NCI-H2081 treated with DMSO at 0.1 percent for 48 hours (cell line): ENCODE measurements around the gene KAT8.

Source experiments
- DNase-seq: peaks from one replicate; lab custom pipeline; 2025; lab: John Stamatoyannopoulos, UW

The KAT8 gene

GRCh38 chr16:31108035-31108793 lies 9.2 kb upstream of the KAT8 start, which contains the start of gene BCKDK:
Gene BCKDK, plus strand, starts transcription at chr16:31108386. Its CDS starts 838 bp downstream, at chr16:31109224.
- no peak for DNase-seq

DNA sequence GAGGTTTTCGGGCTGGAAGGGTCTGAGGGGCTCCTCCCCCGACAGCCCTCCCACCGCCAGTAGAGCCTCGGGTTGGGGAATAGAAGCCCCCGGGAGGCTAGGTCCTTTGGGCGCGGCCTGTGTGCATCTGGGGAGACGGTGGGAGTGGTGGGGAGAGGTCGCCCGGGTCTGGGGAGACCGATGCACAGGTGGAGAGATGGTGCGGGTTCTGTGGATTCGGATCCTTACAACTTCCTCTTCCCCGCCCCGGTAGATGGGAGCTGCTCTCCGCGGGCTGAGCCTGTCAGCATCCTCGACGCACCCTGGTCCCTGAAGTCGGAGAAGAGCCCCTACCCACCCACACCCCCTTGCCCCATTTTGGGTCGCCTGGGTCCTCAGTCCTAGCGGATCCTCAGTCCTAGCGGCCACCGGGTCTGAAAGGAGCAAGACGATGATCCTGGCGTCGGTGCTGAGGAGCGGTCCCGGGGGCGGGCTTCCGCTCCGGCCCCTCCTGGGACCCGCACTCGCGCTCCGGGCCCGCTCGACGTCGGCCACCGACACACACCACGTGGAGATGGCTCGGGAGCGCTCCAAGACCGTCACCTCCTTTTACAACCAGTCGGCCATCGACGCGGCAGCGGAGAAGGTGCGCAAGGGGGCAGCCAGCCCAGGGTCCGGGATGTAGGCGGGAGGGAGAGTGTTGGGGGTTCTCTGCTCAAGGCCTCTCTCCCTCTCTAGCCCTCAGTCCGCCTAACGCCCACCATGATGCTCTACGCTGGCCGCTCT lies 8.5 kb upstream of the KAT8 start:
- no peak for DNase-seq

GRCh38 chr16:31109622-31110021 lies 7.8 kb upstream of the KAT8 start:
- DNase-seq = no peak

- no peak for DNase-seq
Observed at GRCh38 chr16:31110106-31111034, 7.1 kb upstream of the KAT8 start.

- no peak for DNase-seq
Observed at GRCh38 chr16:31111881-31112466, 5.5 kb upstream of the KAT8 start.

DNA sequence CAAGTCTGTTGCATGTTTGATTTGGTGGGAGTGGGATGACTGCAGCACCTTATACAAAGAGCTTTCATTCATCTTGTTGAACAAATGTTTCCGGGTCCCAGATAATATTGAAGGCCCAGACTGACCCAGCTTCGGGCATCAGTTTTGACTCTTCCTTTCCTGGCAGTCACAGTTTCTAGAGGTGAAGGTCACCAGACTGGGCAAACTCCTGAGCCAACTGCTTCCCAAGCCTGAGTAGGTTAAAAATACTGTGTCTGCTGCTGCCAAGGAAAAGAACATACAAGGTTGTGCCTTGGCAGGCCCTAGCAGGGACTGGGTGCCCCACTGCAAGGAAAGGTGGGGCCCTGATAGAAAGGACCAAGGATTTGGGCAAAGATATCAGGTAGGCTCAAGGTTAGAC lies 4.8 kb upstream of the KAT8 start:
- no peak for DNase-seq

DNA sequence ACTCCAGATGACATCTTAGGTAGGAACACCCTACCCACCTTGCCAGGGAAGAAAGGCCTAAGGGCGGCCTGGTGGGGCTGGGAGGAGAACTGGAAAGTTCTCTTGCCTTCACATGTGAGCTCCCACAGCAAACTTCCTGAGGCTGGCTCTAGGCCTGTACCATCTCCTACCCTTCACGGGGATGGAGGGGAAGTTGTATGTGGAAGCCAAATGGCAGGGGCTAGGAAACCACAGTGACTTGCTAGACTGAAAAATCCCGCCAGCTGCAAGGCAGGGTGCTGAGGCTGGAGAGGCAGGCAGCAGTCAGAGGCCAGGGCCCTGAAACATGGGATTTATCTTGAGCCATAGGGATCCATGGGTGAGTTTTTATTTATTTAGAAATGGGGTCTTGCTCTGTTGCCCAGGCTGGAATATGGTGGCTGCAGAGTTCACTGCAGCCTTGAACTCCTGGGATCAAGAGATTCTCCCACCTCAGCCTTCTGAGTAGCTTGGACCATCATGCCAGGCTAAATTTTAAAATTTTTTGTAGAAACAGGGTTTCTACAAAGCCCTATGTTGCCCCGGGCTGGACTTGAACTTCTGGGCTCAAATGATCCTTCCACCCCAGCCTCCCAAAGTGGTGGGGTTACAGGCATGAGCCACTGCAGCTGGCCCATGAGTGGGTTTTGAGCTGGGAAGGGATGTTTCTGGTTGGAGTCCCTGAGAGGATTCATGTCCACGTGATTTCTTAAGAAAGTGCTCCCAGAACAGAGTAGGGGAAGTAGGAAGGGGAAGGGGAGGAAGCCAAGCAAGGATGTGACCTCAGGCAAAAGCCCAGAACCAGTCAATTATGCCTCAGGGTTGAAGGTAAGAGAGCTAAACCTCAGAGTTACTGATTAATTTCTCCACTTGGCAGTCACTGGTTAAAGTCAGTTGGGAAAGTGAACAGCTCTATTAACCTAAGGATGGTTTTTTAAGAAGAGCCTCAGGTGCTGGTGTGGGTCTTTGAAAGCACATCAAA lies 4.0 kb upstream of the KAT8 start:
- no peak for DNase-seq

GRCh38 chr16:31114468-31114867 lies 3.0 kb upstream of the KAT8 start:
- no peak for DNase-seq

DNA sequence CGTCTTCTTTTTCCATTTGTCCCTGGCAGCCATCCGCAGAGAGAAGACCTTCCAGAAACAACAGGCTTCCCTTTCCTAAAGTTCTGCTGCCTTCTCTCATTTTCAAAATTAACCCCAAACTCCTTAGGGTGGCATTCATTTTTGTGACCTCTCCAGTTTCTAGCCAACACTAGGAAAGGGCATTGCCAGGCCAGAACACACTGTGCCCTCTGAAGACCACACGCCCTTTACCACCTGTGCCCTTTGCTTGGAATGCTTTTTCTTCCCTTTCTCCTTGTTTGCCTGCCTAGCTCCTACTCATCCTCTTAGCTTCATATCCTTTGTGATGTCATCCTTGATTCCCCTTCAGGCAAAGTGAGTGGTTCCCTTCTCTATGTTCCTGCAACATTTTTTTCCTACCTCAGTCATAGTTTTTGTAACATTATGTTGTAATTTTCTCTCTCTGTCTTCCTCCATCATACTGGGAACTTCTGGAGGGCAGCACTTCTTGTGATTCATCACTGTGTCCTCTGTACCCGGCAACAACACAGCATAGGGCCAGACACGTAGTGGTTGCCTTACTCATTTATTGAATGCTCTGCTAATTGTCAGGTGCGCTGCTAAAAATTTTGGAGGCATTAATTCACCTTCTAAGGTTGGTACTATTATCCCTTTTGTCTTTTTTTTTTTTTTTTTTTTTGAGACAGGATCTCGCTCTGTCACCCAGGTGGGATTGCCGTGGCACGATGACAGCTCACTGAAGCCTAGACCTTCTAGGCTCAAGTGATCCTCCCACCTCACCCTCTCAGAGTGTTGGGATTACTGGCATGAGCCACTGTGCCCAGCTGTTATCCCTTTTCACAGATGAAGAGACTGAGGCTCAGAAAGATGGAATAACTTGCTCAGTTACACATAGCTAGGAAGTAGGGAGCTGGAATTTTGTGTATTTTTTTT lies 1.0 kb downstream of the KAT8 start:
- no peak for DNase-seq

- DNase-seq = no peak
Observed at GRCh38 chr16:31120129-31120528, 2.7 kb downstream of the KAT8 start.

DNA sequence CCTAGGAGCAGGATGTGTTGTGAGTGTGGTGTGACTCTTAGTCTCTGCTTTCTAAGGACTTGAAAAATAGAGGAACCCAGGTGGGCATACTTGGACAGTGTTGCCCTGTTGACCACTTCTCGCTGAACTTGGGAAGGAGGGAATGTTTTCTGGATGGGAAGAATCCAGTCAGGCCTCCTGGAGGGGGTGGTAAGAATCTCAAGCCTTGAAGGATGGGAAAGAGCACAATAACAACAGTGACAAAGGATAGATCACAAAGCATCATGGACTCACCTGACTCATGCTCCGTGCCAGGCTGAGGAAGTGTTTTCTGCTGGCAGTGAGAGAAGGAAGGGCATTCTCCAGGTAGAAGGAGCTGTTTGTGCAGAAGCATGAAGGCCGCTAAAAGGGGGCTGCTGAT lies 8.4 kb downstream of the KAT8 start:
- DNase-seq = no peak

GRCh38 chr16:31127182-31127581 lies 9.7 kb downstream of the KAT8 start:
- no peak for DNase-seq

DNA sequence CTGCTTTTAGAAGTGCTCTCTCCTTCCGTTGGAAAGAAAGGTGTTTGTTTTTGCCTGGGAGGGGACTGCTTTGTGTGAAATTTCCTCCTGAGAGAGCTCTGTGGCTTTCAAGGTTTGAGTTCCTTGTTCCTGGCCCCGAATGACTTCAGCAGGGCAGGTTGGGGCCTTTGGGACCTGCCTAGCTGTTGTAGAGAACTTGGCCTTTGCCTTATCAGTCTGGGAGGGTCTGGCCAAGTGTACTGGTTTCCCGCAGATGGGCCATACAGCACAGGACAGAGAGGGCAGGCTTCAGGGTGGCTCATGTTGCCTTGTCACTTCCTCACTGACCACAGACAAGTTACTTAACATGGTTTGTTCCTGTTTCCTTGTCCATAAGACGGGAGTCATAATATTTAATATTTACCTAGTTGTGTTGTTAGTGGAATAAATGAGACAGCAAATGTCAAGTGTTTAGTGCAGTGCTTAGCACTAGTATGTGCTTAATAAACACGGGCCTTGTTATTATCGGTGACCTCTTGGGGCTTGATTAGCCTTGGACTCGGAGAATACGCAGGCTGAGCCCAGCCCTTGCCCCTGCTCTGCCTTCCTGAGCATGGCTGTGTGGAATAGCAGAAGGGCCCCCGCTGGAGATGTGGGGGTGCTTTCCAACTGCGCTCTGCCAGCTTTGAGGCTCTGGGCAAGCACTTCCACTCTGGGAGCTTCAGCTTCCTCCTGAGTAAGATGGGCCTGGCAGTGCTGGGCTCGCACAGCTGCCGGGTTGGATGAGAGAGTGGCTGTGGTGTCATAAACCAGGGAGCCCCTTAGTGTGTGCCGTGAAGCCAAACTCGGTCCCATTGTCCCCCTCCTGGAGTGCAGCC lies 11.5 kb downstream of the KAT8 start:
- DNase-seq = no peak

DNA sequence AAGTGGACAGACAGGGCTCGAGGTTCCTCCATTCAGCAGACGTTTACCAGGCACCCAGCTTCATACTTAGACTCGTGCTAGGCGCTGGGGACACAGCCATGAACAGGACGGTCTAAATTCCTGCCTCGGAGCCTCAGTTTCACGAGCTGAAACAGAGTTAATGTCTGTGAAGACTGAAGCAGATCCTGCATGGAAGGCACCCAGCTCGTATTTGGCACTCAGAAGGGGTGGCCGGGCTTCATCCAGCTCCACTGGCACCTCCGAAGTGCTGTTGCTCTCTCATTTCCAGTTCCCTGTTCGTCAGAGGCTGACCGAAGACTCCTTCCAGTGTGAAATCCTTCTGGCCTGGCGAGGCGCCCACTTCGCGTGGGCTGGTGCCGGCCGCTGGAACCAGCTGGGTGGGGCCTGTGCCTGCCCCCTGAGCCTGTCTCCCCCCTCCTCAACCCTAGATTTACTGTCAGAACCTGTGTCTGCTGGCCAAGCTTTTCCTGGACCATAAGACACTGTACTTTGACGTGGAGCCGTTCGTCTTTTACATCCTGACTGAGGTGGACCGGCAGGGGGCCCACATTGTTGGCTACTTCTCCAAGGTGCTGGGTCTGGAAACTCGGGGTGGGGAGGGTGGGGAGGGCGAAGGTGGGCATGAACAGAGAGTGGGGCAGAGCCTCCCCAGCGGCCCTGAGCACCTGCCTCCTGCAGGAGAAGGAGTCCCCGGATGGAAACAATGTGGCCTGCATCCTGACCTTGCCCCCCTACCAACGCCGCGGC lies 12.3 kb downstream of the KAT8 start:
- no peak for DNase-seq

DNA sequence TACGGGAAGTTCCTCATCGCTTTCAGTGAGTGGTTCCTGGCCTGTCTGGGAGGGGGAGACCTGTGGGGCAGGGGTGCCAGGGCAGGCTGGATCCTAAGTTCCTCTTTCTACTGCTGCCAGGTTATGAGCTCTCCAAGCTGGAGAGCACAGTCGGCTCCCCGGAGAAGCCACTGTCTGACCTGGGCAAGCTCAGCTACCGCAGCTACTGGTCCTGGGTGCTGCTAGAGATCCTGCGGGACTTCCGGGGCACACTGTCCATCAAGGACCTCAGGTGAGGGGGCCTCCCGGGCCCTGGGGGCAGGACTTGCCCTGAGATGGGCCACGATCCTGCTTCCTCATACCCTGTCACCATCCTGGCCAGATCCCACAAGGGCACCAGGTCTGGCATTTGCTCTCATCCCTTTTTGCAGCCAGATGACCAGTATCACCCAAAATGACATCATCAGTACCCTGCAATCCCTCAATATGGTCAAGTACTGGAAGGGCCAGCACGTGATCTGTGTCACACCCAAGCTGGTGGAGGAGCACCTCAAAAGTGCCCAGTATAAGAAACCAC lies 12.9 kb downstream of the KAT8 start:
- DNase-seq = no peak

DNA sequence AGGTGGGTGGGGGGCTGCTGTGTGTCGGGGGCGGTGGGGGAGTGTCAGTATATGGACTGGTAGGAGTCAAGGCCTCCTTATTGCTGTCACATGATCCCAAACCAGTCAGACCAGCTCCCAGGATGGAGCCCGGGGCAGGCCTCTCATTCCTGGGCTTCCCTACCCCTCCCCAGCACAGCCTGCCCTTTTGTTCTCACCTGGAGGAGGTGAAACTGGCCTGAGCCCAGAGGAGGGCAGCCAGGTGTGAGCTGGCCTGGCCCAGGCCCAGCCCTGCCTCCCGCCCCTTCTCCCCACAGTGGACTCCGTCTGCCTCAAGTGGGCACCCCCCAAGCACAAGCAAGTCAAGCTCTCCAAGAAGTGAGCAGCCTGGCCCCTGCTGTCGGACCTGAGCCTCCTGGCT lies 13.4 kb downstream of the KAT8 start:
- no peak for DNase-seq

- no peak for DNase-seq
Observed at GRCh38 chr16:31131416-31131815, 14.0 kb downstream of the KAT8 start.
